GM21786 (cell line): ENCODE measurements around the gene SEC11C.

Experiments
- ATAC-seq: cut with Tn5 transposase; IDR thresholded peaks from one replicate; pipeline ENCODE4 v1.9.1; 2021; ENCODE audit not compliant: unreplicated experiment

Gene SEC11C

DNA sequence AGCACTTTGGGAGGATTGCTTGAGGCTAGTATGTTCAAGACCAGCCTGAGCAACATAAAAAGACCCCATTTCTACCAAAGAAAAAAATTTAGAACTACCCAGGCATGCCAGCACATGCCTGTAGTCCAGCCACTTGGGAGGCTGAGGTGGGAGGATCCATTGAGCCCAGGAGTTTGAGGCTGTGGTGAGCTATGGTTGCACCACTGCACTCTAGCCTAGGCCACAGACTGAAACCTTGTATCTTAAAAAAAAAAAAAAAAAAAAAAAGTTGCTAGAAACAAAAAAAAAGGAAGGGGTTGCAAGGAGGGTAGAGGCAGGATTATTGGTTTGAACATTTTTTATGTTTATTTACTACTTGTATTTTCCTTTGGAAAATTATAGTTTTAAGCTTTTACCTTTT is 4.8 kb downstream of the SEC11C start:
- ATAC-seq = no peak

DNA sequence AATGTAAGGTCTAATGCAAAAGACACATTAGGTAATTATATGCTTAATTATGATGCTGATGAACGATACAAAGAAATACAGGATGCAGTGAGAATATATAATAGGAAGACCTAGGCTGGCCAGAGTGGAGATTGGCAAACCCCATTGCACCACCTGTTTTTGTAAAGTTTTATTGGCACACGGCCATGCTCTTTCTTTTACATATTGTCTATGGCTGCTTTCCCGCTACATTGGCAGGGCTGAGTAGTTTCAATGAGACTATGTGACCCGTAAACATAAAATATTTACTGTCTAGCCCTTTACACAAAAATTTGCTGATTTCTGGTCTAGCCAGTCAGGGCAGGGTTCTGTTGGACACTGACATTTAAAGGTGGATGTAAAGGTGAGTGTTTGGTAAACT is 5.4 kb downstream of the SEC11C start:
- ATAC-seq = no peak

DNA sequence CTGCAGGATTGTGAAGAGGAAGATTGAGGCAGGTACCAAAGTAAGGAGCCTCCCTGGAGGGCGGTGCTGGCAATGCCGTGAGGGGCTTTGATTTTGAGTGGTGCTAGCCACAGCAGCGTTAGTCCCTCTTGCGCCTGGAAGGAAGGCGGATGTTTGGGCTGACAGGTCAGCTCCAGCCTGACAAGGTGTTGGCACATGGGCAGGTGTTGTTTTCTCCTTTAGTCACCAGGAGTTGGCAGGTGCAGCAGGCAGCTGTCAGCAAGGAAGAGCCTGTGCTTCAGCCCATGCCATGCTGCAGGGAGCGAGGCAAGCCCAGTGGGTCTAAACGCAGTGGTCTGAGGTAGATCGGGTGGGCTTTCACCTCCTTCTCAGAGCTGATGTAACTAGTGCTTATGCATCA is 8.5 kb downstream of the SEC11C start:
- ATAC-seq = no peak

- ATAC-seq = no peak
These were observed 9.3 kb downstream of the SEC11C start for GRCh38 chr18:59149007-59149406.

- no peak for ATAC-seq
These were observed 9.7 kb downstream of the SEC11C start for GRCh38 chr18:59149416-59149815.

- no peak for ATAC-seq
These were observed 10.6 kb downstream of the SEC11C start for GRCh38 chr18:59150236-59150635.

GRCh38 chr18:59155153-59155552 is 15.5 kb downstream of the SEC11C start:
- no peak for ATAC-seq

- ATAC-seq = no peak
These were observed 16.6 kb downstream of the SEC11C start for GRCh38 chr18:59156316-59156715.

DNA sequence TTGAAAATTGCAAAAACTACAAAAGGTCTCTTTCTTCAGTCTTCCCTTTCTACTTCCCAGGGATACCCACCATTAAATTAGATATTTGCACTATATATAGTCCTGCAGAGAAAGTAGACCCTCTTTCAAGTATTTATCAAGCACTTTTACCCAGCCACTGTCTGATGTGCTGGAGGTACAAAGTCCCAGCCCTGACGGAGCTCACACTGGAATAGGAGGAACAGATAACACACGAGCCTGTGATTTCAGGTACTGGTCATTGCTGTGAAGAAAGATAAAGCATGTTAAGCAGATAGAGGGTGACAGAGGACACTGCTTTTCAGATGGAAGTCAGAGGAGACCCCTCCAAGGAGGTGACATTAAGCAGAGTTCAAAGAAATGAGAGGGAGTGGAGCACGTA is 19.6 kb downstream of the SEC11C start:
- ATAC-seq = no peak

DNA sequence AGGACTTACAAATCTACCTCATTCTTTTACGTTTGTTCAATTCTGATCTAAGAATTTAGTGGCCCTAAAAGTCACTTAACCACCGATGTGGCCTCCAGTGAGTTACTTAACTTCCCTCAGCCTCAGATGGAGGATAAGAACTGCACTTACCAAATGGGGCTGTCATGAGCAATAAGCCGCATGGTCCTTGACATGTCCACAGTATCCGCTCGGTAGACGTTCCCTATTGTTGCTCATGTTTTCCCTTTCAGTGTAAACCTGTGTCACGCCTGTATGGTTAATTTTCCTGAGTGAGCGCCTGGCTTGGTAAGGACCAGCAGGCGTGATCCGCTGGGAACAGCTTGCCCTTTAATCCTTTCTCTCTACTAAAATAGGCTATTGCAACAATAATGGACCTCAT is 20.3 kb downstream of the SEC11C start:
- no peak for ATAC-seq

- no peak for ATAC-seq
These were observed 33.1 kb downstream of the SEC11C start for GRCh38 chr18:59172664-59173249.

- ATAC-seq = no peak
These were observed 37.8 kb downstream of the SEC11C start for GRCh38 chr18:59177485-59177884.

- no peak for ATAC-seq
These were observed 40.6 kb downstream of the SEC11C start for GRCh38 chr18:59180150-59180845.

- ATAC-seq = no peak
These were observed 43.0 kb downstream of the SEC11C start for GRCh38 chr18:59182673-59183072.

DNA sequence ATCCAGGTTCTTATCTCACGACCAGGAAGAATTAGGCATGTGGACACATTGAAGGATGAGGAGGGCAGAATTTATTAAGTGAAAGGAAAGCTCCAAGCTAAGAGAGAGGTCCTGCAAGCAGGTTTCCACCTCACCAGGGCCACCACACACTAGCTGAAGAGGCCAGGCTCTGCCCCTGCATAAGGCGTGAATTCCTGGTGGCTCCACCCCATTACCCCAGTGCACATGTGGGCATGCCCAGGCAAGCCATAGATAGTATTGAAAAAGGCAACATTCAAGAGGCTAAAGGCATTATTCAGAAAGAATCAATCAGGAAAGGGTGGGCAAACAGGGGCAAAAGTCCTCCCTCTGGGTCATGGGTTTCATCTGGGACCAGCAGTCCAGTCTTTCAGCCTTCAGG is 49.3 kb downstream of the SEC11C start:
- ATAC-seq = no peak

DNA sequence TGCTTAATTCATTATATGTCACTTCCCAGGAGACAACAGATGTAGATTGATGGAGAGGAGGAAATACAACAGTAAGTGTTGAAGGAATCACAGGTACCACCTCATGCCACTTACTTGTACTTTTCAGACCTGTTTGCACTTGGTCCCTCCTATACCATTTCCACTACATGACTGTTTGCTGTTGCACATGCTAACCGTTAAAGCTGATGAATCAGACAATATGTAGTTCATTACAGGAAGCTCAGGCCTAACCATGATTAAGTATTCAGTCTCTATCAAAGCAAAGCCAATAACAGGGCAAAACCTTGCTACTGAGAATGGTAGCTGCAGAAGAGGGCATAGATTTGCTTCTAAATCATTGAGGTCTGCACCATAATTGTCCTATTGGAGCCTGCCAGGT is 50.1 kb downstream of the SEC11C start:
- no peak for ATAC-seq

- ATAC-seq = no peak
These were observed 56.6 kb downstream of the SEC11C start for GRCh38 chr18:59196161-59196725.

- no peak for ATAC-seq
These were observed 58.0 kb downstream of the SEC11C start for GRCh38 chr18:59197636-59198035.

GRCh38 chr18:59198215-59198614 is 58.5 kb downstream of the SEC11C start:
- ATAC-seq = no peak

GRCh38 chr18:59200787-59201186 is 61.1 kb downstream of the SEC11C start:
- ATAC-seq = no peak

GRCh38 chr18:59202258-59202820 is 62.7 kb downstream of the SEC11C start:
- ATAC-seq = no peak

GRCh38 chr18:59207506-59207905 is 67.8 kb downstream of the SEC11C start:
- ATAC-seq = no peak
